ENCODE results near the gene USP46. TPM values are rescaled to one million over a fixed set of nuclear protein-coding genes. Genes with fewer than 3 reads are reported as not detected.
A peak's percentile ranks its signal among the peaks of the same experiment; 100 is the strongest.

USP46 gene
- total RNA-seq (2021; fragmentation: NEBNext Ultra II Directional; extraction: Animal tissue kit (Norgen Biotek cat#: 25700)) = 53.4 and 62.4 TPM in 2 replicates
- polyA plus RNA-seq (2011; rRNA removed) = 6.3 and 10.6 TPM in 2 replicates
- polyA plus RNA-seq (2011; cell fraction: cytosol; rRNA removed) = 11.6 TPM
- polyA plus RNA-seq (2011; cell fraction: nucleus; rRNA removed) = 12.2 TPM
- polyA plus RNA-seq (2012, experiment 1 of 2) = 17.4 to 32.6 TPM (median 22.0 TPM) in 4 replicates
- 2.5 TPM for polyA plus RNA-seq (2012, experiment 2 of 2)
- 32.9 TPM for polyA plus RNA-seq (2013, experiment 1 of 2)
- polyA plus RNA-seq (2013, experiment 2 of 2) = 32.3 TPM
- polyA minus RNA-seq (2011; rRNA and poly(A)+ RNA removed) = 75.7 and 77.0 TPM in 2 replicates
- polyA minus RNA-seq (2011; cell fraction: cytosol; rRNA and poly(A)+ RNA removed) = 23.9 TPM
- 50.0 TPM for polyA minus RNA-seq (2011; cell fraction: nucleus; rRNA and poly(A)+ RNA removed)
- long read RNA-seq, experiment 1, full-length matches to known transcripts = 6 of 36 reads
- long read RNA-seq, experiment 1, partial matches to known transcripts = 2 of 36 reads
- long read RNA-seq, experiment 1, other reads (novel, unspliced or antisense) = 28 of 36 reads
- long read RNA-seq, experiment 2, full-length matches to known transcripts = 3 of 11 reads
- long read RNA-seq, experiment 2, partial matches to known transcripts = 0 of 11 reads
- long read RNA-seq, experiment 2, other reads (novel, unspliced or antisense) = 8 of 11 reads

DNA sequence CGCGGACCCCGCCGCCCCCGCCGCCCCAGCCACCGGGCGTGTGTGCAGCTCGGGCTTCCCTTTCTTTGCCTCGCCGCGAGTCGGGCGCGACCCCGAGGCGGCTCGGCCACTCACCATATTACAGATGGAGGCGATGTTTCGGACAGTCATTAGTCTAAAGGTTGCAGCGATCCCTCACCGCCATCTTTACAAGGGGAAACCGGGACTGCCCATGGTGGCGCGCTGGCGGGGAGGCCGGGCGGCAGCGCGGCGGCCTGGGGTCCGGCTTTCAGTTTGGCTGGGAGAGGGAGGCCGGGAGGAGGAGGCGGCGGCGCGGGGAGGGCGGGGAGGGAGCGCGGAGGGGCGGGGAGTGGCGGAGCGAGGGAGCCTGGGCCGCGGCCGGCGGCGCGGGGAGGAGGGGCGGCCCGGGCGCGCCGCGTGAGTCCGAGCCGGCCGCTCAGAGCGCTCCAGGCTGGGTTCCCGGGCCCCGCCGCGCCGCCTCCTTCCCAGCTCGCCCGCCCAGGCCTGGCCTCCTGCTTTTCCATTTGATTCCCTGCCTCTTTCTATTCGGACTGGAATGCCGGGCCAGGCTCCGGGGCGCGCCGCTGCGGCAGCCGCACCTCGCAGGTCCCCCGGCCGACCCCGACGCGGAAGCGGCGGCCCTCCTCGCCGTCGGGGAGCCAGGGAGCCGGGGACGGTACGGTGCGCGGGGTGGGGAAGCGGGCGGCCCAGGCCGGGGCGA lies at the start of gene USP46:
TSS of gene USP46 (minus strand) at position 301 of the 721 bp plus-strand sequence. CDS start at position 150, 151 bp downstream.
- Histone ChIP-seq H3K23ac (ENCODE audit: insufficient read length) (no peak within 1 kb of the TSS), H3K9me3 (ENCODE audit: insufficient read depth in 2 of 2, low read depth in 1 of 2, low read length in 1 of 2) (peaks cover 0 to 8% of the 10 kb centered on the region in 2 experiments; a peak in 1 of 4 replicates), H3K23me2 (ENCODE audit: low read depth, low read length) (peaks cover 11% of the 10 kb centered on the region; the same call in 1 of the 2 replicates), H3K79me2 (ENCODE audit: control insufficient read depth in 1 of 2, insufficient read depth in 2 of 2, low read length in 2 of 2) (peaks cover 19 to 41% of the 10 kb centered on the region in 2 experiments), H4K91ac (replicated peaks; ENCODE audit: insufficient read length, low read length) (peak within 1 kb of the TSS; percentile 89), H2BK5ac (ENCODE audit: low read depth, low read length) (peak within 1 kb of the TSS; percentile 75), H3K4me1 (replicated peaks in 1 of 4; ENCODE audit: control insufficient read depth in 3 of 4, insufficient read depth in 4 of 4, low read length in 3 of 4) (peaks cover 0 to 15% (median 9%) of the 10 kb centered on the region in 4 experiments; a peak in 6 of 7 replicates), H2BK15ac (ENCODE audit: low read length) (no peak within 1 kb of the TSS; the same call in 1 of the 2 replicates), H3K27ac (ENCODE audit: low read depth, low read length) (peak within 1 kb of the TSS; percentile 72; the same call in 1 of the 2 replicates), H2BK12ac (ENCODE audit: low read depth, low read length) (0 out of 2 replicates have a peak within 1 kb of the TSS, but pooled peaks have one; percentile 18), H3K56ac (replicated peaks; ENCODE audit: insufficient read length, low read depth, low read length) (no peak within 1 kb of the TSS), H3K4me2 (ENCODE audit: insufficient read depth in 1 of 2, low read depth in 2 of 2, low read length in 2 of 2) (peak within 1 kb of the TSS; percentile 89), H2AK5ac (ENCODE audit: low read depth, low read length) (peak within 1 kb of the TSS; percentile 47; the same call in 1 of the 2 replicates), H4K20me1 (replicated peaks in 1 of 2; ENCODE audit: control insufficient read depth in 1 of 2, insufficient read depth in 2 of 2, low read length in 2 of 2) (peaks cover 0 to 4% of the 10 kb centered on the region in 2 experiments), H3K36me3 (ENCODE audit: control insufficient read depth in 2 of 4, insufficient read depth in 4 of 4, low read length in 3 of 4) (peaks cover 0 to 9% (median 0%) of the 10 kb centered on the region in 4 experiments; a peak in 1 of 8 replicates), H3K79me1 (ENCODE audit: low read depth, low read length) (peaks cover 3% of the 10 kb centered on the region; the same call in 1 of the 2 replicates), H4K5ac (ENCODE audit: insufficient read length, low read depth, low read length) (peak within 1 kb of the TSS; percentile 94), H2BK20ac (ENCODE audit: low read length) (no peak within 1 kb of the TSS), H3K27me3 (replicated peaks in 1 of 4; ENCODE audit: control insufficient read depth in 3 of 4, extremely low read depth in 1 of 4, insufficient read depth in 3 of 4, low read length in 3 of 4) (peaks cover 0 to 5% (median 2%) of the 10 kb centered on the region in 4 experiments; a peak in 4 of 7 replicates), H3K4ac (replicated peaks; ENCODE audit: insufficient read length, low read depth, low read length) (peak within 1 kb of the TSS; percentile 74), H4K8ac (ENCODE audit: extremely low read depth, insufficient read depth, low read length) (peak within 1 kb of the TSS; percentile 85; the same call in 1 of the 2 replicates), H3K4me3 (ENCODE audit: extremely low read depth in 1 of 4, insufficient read depth in 2 of 4, low read depth in 3 of 4, low read length in 4 of 4) (peak within 1 kb of the TSS; percentile 73 to 98 (median 87)), H3K14ac (ENCODE audit: insufficient read length) (no peak within 1 kb of the TSS), H2AFZ (ENCODE audit: low read length) (0 out of 2 replicates have a peak within 1 kb of the TSS, but pooled peaks have one; percentile 64), H3K18ac (ENCODE audit: extremely low read depth, low read length) (peak within 1 kb of the TSS; percentile 73; the same call in 1 of the 2 replicates), H2BK120ac (replicated peaks; ENCODE audit: low read depth, low read length) (peak within 1 kb of the TSS; percentile 43), H3K9ac (replicated peaks in 1 of 4; ENCODE audit: extremely low read depth in 1 of 4, low read depth in 3 of 4, low read length in 3 of 4) (peak within 1 kb of the TSS; percentile 74 to 90 (median 81))
- DNase-seq (ENCODE audit: low read depth in 1 of 2, low spot score in 2 of 2) (peak in 1 of 2 experiments; percentile 74), FAIRE-seq (no peak)
- 5% methylated on average over 24 of the region's 94 CpGs; no CpG with 5 or more reads in 1 of the 2 experiments for WGBS, 2 experiments (ENCODE audit: extremely low coverage in 1 of 2, insufficient coverage in 1 of 2, insufficient read length in 1 of 2, insufficient replicate concordance in 2 of 2, low coverage in 1 of 2, low lambda C conversion rate in 2 of 2, missing lambda C conversion rate in 1 of 2)
- ChIA-PET POLR2A (ENCODE audit: partially characterized antibody) (interaction anchor here (0.8 to 3.6 kb wide), 17 partner anchors 8 to 262 kb away, joined by 3 to 55 read pairs (median 4); no protein-coding TSS in a partner anchor), CTCF (ENCODE audit: partially characterized antibody) (interaction anchor here (0.6 to 2.4 kb wide), 5 partner anchors 50 to 368 kb away, joined by 3 to 6 read pairs (median 4); no protein-coding TSS in a partner anchor)
- no peak for TF ChIP-seq SIX5 (IDR thresholded peaks at IDR 0.05; ENCODE audit: low read depth, low read length)
